SH-SY5Y (cell line): ENCODE results near the gene NYNRIN.

Source experiments
- GATA2 ChIP-seq: IDR thresholded peaks from 2 replicates; pipeline ENCODE4 v1.6.1; 2011; ENCODE audit warnings: mild to moderate bottlenecking, low read depth, low read length
- GATA3 ChIP-seq: IDR thresholded peaks from 2 replicates; pipeline ENCODE4 v1.6.1; 2011; ENCODE audit warnings: low read depth, mild to moderate bottlenecking, low read length, moderate library complexity

DNA sequence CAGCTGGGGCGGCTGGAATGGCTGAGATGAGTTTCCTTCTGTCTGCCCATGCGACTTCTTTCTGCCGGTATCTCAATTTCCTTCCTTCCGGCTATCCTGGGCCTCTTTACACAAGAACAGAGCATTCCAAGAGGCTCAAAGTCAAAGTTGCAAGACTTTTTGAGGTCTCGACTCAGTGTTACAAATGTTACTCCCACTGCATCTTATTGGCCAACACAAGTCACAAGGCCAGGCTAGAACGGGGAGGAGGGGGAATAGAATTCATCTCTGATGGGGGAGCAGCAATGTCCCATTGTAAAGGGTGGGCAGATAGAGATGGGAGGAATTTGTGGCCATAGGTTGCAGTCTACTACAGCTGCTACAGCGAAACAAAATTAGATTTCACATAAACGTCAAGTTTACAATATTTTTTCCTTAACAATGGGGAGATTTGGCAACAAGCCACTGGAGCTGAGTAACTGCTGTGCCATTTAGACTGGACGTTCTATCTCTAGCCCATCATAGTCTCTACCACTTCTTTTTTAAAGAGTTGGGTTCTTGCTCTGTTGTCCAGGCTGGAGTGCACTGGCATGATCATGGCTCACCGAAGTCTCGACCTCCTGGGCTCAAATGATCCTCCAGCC is 9.5 kb upstream of the NYNRIN start:
- no peak for TF ChIP-seq GATA2
- TF ChIP-seq GATA3, result no peak
